Inflammatory macrophage (primary cell): ENCODE measurements around the gene TUBB2A.

Experiments
- DNase-seq, 2 donors: peaks; one replicate each; pipeline ENCODE4 v3.0.0-alpha.2; 2020 to 2022

The TUBB2A gene

DNA sequence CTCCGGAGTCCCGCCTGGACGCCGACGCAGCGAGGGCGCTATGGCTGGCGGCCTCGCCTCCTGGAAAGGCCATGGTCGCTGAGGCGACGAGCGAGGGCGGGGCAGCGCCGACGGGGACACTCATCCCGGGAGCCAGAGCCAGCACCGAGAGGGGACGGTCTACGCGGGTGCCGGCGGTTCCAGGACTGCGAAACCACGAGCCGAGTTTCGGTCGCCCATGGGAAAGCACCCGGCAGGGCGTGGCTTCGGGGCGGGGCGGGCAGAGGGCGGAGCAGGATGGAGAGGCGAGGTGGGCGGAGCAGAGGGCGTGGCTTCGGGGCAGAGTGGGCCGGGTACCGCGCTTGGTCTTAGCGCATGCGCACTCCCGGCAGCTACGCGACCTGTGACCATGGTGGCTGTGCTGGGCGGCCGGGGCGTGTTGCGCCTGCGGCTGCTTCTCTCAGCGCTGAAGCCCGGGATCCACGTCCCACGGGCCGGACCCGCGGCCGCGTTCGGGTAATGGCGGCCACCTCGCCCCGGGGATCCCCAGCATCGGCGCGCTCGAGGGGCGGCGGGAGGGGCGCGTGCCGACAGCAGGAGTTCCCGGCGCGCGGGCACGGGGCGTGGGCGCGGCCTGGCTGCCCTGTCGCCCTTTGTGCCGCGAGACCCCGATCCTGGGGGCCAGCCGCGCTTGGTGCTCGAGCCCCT, 38.8 kb downstream of the TUBB2A start, which contains the start of gene BPHL:
BPHL (plus strand) TSS at position 359 of the 687 bp plus-strand sequence; CDS start at position 389, 30 bp downstream.
- DNase-seq: peak; percentile 96 to 97

DNA sequence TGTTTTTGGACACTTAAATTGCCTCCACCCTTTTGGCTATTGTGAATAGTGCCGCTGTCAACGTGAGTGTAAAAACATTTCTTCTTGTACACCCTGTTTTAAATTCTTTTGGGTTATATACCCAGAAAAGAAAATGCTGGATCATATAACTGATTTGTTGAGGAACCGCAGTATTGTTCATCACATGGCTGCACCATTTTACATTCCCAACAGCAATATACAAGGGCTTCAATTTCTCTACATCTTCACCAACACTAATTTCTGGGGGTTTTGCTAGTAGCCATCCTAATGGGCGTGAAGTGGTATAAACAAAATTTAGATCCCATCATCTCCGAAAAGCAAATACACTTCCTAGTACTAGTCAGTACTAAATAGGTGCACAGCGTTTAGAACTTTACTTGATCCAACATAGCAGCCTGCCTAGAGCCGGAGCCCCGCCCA, 39.4 kb downstream of the TUBB2A start:
- DNase-seq: no peak

DNA sequence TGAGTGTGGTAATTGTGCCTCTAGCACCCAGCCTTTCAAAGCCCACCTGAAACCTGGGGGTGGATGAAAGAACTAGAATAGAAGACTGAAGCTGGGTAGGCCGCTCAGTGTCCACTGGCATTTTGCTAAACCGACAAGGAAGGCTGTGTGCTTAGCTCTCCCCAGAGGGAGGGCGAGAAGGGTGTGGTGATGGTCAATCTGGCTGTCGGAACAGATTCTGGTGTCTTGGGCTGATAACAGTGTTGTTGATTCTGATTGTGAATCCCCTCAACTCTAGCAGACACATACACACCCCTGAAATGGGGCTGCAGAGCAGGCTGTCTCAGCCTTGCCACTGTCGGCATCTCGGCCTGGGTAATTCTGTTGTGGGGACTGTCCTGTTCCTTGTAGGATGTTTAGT, 43.0 kb downstream of the TUBB2A start:
- DNase-seq: no peak

DNA sequence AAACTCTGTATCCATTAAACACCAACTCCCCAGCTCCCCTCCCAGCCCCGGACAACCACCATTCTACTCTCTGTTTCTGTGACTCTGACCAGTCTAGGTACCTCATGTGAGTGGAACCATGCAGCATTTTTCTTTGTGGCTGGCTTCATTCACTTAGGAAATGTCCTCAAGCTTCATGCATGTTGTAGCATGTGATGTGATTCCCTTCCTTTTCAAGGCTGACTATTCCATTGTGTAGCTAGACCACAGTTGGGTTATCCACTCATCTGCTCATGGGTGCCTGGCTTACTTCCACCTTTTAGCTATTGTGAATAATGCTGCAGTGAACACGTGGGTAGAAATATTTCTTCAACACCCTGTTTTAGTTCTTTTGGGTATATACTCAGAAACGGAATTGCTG, 47.6 kb downstream of the TUBB2A start:
- DNase-seq: peak in 1 of 2 donors; percentile 29

DNA sequence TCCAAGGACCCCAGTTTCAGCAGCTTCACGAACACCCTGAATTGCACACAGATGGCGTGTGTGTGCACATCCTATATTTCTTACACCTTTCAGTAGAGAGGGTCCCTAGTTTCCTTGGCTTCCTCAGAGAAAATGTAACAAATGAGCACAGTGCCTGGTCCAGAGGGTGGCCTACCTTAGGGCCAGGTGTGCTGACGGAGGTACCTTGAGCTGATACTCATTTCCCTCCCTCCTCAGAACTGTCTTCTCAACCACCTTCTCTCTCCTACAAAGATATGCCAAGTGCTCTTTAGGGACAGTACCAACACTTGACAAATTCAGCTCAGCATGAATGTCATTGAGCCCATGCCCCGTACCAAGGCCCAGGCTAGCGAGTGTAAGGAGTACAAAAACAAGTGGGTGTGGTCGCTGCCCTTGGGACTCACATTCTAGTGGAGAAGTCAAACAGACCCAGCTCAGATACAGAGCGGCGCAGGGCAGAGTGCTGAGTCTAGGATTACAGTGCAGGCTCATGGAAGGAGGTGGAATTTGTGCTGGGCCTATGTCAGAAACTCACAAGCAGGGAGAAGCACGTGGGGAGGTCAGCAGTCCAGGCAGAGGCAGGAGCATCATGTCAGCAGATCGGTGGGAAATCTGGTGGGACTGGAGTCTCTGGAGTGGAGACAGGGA, 48.5 kb downstream of the TUBB2A start:
- no peak for DNase-seq
